Upper lobe of left lung (tissue), 4 donors: ENCODE measurements around the gene COL6A1.

Experiments
- POLR2A ChIP-seq, 4 donors: fragments of 450-650 bp; IDR thresholded peaks; one replicate each; pipeline ENCODE4 v1.5.1; 2016 to 2017; ENCODE audit warnings: antibody characterized with exemption in 4 of 4, mild to moderate bottlenecking in 2 of 4
- POLR2AphosphoS5 ChIP-seq, 2 donors: sonication (generic); formaldehyde crosslinking; IDR thresholded peaks; one replicate each; pipeline ENCODE4 v1.5.1; 2017; ENCODE audit warnings: antibody characterized with exemption in 2 of 2
- TF ChIP-seq, protein P1 (sequence below), 6 experiments: fragments of 450-650 bp in 4 of 6; fragments of 200-600 bp in 2 of 6; sonication (generic) in 2 of 6; IDR thresholded peaks; one replicate each; pipeline ENCODE4 v1.5.1; 2016 to 2019; ENCODE audit warnings: antibody characterized with exemption in 6 of 6

DNA sequence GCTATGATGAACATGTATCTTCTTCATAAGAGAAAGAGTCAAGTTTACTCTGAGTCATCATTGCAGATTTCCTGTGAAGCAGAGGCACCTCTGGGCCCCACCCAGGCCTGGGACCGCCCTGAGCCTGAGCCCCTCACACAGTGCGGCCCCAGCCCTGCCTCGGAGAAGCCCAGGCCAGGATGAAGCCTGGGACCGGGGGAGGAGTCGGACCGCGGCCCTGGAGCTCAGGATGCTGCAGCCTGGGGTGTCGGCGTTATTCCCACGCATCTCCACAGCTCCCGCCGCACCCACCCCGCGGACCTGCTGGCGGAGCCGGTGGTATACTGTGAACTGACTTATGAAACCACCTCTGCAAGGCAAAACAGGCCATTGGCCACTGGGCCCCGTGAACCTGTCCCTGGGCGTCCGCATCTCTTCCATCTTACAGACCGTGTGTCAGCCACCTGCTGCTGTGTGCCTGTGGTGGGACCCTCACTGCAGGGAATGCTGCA is 2.4 kb upstream of the COL6A1 start:
- TF ChIP-seq, protein P1, sequence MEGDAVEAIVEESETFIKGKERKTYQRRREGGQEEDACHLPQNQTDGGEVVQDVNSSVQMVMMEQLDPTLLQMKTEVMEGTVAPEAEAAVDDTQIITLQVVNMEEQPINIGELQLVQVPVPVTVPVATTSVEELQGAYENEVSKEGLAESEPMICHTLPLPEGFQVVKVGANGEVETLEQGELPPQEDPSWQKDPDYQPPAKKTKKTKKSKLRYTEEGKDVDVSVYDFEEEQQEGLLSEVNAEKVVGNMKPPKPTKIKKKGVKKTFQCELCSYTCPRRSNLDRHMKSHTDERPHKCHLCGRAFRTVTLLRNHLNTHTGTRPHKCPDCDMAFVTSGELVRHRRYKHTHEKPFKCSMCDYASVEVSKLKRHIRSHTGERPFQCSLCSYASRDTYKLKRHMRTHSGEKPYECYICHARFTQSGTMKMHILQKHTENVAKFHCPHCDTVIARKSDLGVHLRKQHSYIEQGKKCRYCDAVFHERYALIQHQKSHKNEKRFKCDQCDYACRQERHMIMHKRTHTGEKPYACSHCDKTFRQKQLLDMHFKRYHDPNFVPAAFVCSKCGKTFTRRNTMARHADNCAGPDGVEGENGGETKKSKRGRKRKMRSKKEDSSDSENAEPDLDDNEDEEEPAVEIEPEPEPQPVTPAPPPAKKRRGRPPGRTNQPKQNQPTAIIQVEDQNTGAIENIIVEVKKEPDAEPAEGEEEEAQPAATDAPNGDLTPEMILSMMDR (IDR thresholded peaks at IDR 0.05) = no peak
- TF ChIP-seq POLR2A (IDR thresholded peaks at IDR 0.05) = no peak
- TF ChIP-seq POLR2AphosphoS5 (IDR thresholded peaks at IDR 0.05) = no peak
